GM12892 (cell line): ENCODE data around the gene IQCE.

Experiments used
- POLR2A ChIP-seq: IDR thresholded peaks from 2 replicates; pipeline ENCODE4 v1.6.1; 2011; ENCODE audit warnings: low read depth, low read length, control low read depth
- POLR2AphosphoS5 ChIP-seq: IDR thresholded peaks from 2 replicates; pipeline ENCODE4 v1.6.1; 2011; ENCODE audit warnings: low read depth, low read length, control low read depth
- TAF1 ChIP-seq: IDR thresholded peaks from 2 replicates; pipeline ENCODE4 v1.6.1; 2011; ENCODE audit warnings: low read depth, mild to moderate bottlenecking, control low read depth, low read length, borderline replicate concordance

GRCh38 chr7:2612445-2613097 lies 53.8 kb downstream of the IQCE start:
- TF ChIP-seq POLR2A (no peak), POLR2AphosphoS5 (no peak), TAF1 (no peak)
